ENCODE data around the gene MYOT.

GRCh38 chr5:137894586-137894985 is 26.9 kb downstream of the MYOT start:
- no peak for TF ChIP-seq POLR2A (IDR thresholded peaks at IDR 0.05; ENCODE audit: low read length)
- no peak for TF ChIP-seq GATA1 (IDR thresholded peaks at IDR 0.05; ENCODE audit: low read depth, low read length)
